ENCODE data around the gene SLC9A5.

- no peak for TF ChIP-seq CTCF (conservative IDR thresholded peaks at IDR 0.05; ENCODE audit: low read depth, low read length)
- no peak for TF ChIP-seq EZH2phosphoT487 (IDR thresholded peaks at IDR 0.05; ENCODE audit: borderline replicate concordance, low read length)
- TF ChIP-seq EZH2 (IDR thresholded peaks at IDR 0.05; ENCODE audit: low read length, unreplicated experiment): no peak
Observed at GRCh38 chr16:67210069-67210937, 38.5 kb upstream of the SLC9A5 start.

All from PC-3 (cell line).